ENCODE results near the gene HMOX1.
"Not testable (repeated sequence)": the region's sequence is repeated elsewhere in the genome, so short reads cannot be mapped to it uniquely, and the experiment has no call there.

The HMOX1 gene

GRCh38 chr22:35381424-35382009, 621 bp downstream of the HMOX1 start:
- DNase-seq: no peak

- DNase-seq: no peak
Measured at GRCh38 chr22:35383679-35384071, 2.8 kb downstream of the HMOX1 start.

GRCh38 chr22:35384527-35384926, 3.6 kb downstream of the HMOX1 start:
- no peak for DNase-seq

GRCh38 chr22:35384975-35385588, 4.2 kb downstream of the HMOX1 start:
- DNase-seq: no peak

- no peak for DNase-seq
Measured at GRCh38 chr22:35386670-35387288, 5.9 kb downstream of the HMOX1 start.

- DNase-seq: no peak
Measured at GRCh38 chr22:35390933-35391332, 10.0 kb downstream of the HMOX1 start.

GRCh38 chr22:35392357-35392756, 11.5 kb downstream of the HMOX1 start:
- DNase-seq: no peak

GRCh38 chr22:35393116-35394010, 12.5 kb downstream of the HMOX1 start:
- no peak for DNase-seq

GRCh38 chr22:35394011-35394312, 13.1 kb downstream of the HMOX1 start:
- no peak for DNase-seq

GRCh38 chr22:35394810-35395563, 14.1 kb downstream of the HMOX1 start:
- DNase-seq: no peak

- DNase-seq: not testable (repeated sequence)
Measured at GRCh38 chr22:35396622-35397021, 15.7 kb downstream of the HMOX1 start.

GRCh38 chr22:35397095-35397904, 16.4 kb downstream of the HMOX1 start:
- DNase-seq: no peak

- DNase-seq: no peak
Measured at GRCh38 chr22:35398591-35398973, 17.7 kb downstream of the HMOX1 start.

- DNase-seq: no peak
Measured at GRCh38 chr22:35399114-35399677, 18.3 kb downstream of the HMOX1 start.

- DNase-seq: peak; percentile 97
Measured at GRCh38 chr22:35399678-35400500, 19.0 kb downstream of the HMOX1 start, which contains the start of gene MCM5. TSS of gene MCM5 (plus strand) at chr22:35400140. CDS start at chr22:35400439, 299 bp downstream.

- DNase-seq: peak; percentile 1
Measured at GRCh38 chr22:35400501-35400790, 19.6 kb downstream of the HMOX1 start.

- DNase-seq: no peak
Measured at GRCh38 chr22:35401863-35402262, 21.0 kb downstream of the HMOX1 start.

- no peak for DNase-seq
Measured at GRCh38 chr22:35403356-35403755, 22.5 kb downstream of the HMOX1 start.

- DNase-seq: no peak
Measured at GRCh38 chr22:35404176-35404575, 23.3 kb downstream of the HMOX1 start.

GRCh38 chr22:35406443-35406842, 25.5 kb downstream of the HMOX1 start:
- no peak for DNase-seq

GRCh38 chr22:35407362-35407761, 26.5 kb downstream of the HMOX1 start:
- DNase-seq: no peak
